ENCODE data around the gene PFN4.
A peak's percentile ranks its signal among the peaks of the same experiment; 100 is the strongest.
"Not testable (repeated sequence)": the region's sequence is repeated elsewhere in the genome, so short reads cannot be mapped to it uniquely, and the experiment has no call there.

Gene PFN4

DNA sequence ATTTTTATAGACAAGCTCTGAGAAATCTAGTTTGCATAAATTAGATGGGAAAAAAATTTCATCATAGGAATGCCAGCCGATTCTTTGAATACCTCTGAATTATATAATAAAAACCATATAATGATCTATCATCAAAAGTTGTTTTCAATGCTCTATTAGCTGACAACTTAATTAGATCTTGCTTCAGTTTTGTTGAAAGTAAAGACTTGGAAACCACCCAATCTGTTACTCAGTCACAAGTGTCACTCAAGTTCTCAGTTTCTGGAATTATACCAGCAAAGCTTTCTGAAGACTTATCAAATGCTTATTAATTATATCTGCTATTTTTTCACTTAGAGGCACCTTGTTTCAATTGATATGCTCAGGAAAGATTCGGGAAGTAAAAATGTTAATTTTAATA lies 21.1 kb downstream of the PFN4 start:
- H3K4me3 ChIP-seq (ENCODE audit: low read depth, low read length) = no peak overlapping the region
- TF ChIP-seq CTCF (IDR thresholded peaks at IDR 0.05; ENCODE audit: low read depth, low read length) = no peak

DNA sequence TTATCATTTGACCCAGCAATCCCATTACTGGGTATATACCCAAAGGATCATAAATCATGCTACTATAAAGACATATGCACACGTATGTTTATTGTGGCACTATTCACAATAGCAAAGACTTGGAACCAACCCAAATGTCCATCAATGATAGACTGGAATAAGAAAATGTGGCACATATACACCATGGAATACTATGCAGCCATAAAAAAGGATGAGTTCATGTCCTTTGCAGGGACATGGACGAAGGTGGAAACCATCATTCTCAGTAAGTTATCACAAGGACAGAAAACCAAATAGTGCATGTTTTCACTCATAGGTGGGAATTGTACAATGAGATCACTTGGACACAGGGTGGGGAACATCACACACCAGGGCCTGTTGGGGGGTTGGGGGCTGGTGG lies 22.4 kb downstream of the PFN4 start:
- not testable (repeated sequence) for H3K4me3 ChIP-seq (ENCODE audit: low read depth, low read length)

- not testable (repeated sequence) for H3K4me3 ChIP-seq (ENCODE audit: low read depth, low read length)
Measured at GRCh38 chr2:24095171-24095677, 27.9 kb downstream of the PFN4 start.

DNA sequence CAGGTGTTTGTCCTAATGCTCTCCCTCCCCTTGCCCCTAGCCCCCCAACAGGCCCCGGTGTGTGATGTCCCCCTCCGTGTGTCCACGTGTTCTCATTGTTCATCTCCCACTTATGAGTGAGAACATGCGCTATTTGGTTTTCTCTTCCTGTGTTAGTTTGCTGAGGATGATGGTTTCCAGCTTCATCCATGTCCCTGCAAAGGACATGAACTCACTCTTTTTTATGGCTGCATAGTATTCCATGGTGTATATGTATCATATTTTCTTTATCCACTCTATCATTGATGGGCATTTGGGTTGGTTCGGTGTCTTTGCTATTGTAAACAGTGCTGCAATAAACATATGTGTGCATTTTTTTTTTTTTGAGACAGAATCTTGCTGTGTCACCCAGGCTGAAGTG lies 29.9 kb downstream of the PFN4 start:
- not testable (repeated sequence) for H3K4me3 ChIP-seq (ENCODE audit: low read depth, low read length)

DNA sequence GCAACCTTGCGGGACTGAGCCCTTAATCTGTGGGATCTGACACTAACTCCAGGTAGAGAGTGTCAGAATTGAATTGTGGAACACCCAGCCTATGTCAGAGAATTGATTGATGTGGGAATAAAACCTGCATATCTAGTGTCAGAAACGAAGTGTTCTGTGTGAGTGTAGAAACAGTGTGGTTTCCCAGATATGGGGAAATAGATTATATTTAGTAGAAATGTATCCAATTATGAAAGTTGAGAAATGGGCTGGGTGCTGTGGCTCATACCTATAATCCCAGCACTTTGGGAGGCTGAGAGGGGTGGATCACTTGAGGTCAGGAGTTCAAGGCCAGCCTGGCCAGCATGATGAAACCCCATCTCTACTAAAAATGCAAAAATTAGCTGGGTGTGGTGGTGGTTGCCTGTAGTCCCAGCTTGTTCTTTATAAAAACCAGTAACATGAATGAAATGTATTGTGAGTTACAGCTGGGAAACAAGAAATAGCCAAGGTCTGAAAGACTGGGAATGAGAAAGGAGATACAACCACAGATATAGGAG lies 34.2 kb downstream of the PFN4 start:
- H3K4me3 ChIP-seq (ENCODE audit: low read depth, low read length) = no peak overlapping the region
- TF ChIP-seq CTCF (IDR thresholded peaks at IDR 0.05; ENCODE audit: low read depth, low read length) = no peak

DNA sequence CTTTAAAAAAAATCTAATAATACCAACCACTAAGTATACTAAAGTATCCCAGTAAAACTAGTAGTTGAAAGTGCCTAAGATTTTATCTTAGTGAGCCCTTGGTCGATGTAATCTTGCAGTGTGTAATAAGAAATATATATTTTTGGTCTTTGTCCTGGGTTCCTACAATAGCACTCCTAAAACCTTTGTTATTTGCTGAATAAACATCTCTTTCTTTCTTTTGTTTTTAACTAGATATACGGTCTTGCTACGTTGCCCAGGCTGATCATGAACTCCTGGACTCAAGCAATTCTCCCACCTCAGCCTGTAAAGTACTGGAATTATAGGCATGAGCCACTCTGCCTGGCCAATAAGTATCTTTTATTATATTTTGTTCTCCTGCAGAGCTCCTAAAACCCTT lies 36.1 kb downstream of the PFN4 start:
- TF ChIP-seq CTCF (IDR thresholded peaks at IDR 0.05; ENCODE audit: low read depth, low read length) = no peak
- H3K4me3 ChIP-seq (ENCODE audit: low read depth, low read length) = no peak overlapping the region

DNA sequence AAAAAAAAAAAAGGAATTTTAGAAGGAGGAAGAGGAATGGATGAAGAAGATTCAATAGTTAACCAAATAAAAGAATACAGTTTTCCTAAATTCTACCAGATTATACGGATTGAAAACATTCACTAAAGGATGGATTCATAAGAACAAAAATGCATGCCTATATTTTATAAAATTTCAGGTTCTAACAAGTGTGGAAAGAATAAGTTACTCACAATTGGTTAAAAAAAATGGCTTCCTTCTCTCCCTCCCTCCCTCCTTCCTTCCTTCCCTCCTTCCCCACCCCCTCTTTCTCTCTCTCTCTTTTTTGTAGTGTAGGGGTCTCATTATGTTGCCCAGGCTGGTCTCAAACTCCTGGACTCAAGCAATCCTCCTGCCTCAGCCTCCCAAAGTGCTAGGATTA lies 36.9 kb downstream of the PFN4 start:
- no peak overlapping the region for H3K4me3 ChIP-seq (ENCODE audit: low read depth, low read length)
- no peak for TF ChIP-seq CTCF (IDR thresholded peaks at IDR 0.05; ENCODE audit: low read depth, low read length)

GRCh38 chr2:24085200-24085489 lies 38.0 kb downstream of the PFN4 start:
- no peak for TF ChIP-seq CTCF (IDR thresholded peaks at IDR 0.05; ENCODE audit: low read depth, low read length)
- peak overlapping the region; percentile 73 for H3K4me3 ChIP-seq (ENCODE audit: low read depth, low read length)

- TF ChIP-seq CTCF (IDR thresholded peaks at IDR 0.05; ENCODE audit: low read depth, low read length) = peak; percentile 90
- peak within 1 kb of the TSS; percentile 73 for H3K4me3 ChIP-seq (ENCODE audit: low read depth, low read length)
Measured at GRCh38 chr2:24084386-24085199, 38.5 kb downstream of the PFN4 start, which contains the start of gene TP53I3. Gene TP53I3, minus strand, starts transcription at chr2:24084834. Its CDS starts 508 bp downstream, at chr2:24084326.
